Stimulated activated CD4-positive, alpha-beta T cell treated with anti-CD3 and anti-CD28 coated beads, Interleukin-12 subunit alpha, Interleukin-12 subunit beta, amount 100 ng/mL, for 48 hours (primary cell): Measurements from ENCODE around the gene APOLD1.
"Not testable (repeated sequence)": the region's sequence is repeated elsewhere in the genome, so short reads cannot be mapped to it uniquely, and the experiment has no call there.

ENCODE experiments used
- DNase-seq, 3 donors: peaks; one replicate each; pipeline ENCODE4 v3.0.0-alpha.2; 2020; ENCODE audit warnings: low read depth in 2 of 3, low spot score in 1 of 3

The APOLD1 gene

DNA sequence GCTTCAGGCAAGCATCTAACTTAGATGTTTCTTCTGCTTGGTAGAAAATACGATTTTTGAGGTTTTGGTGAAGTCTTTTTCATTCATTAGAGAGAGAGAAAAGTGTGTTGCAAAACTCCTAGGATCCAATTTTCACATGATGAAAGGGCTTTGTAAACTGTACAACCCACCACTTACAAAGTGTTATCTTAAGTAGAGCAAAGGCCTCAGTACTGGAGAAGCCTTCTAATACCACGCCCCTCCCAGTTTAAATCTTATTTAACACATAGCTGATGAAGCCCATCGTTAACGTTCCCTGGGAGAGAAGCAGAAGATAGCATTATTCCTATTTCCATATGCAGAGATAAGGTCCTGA, 869 bp downstream of the APOLD1 start:
- no peak for DNase-seq

DNA sequence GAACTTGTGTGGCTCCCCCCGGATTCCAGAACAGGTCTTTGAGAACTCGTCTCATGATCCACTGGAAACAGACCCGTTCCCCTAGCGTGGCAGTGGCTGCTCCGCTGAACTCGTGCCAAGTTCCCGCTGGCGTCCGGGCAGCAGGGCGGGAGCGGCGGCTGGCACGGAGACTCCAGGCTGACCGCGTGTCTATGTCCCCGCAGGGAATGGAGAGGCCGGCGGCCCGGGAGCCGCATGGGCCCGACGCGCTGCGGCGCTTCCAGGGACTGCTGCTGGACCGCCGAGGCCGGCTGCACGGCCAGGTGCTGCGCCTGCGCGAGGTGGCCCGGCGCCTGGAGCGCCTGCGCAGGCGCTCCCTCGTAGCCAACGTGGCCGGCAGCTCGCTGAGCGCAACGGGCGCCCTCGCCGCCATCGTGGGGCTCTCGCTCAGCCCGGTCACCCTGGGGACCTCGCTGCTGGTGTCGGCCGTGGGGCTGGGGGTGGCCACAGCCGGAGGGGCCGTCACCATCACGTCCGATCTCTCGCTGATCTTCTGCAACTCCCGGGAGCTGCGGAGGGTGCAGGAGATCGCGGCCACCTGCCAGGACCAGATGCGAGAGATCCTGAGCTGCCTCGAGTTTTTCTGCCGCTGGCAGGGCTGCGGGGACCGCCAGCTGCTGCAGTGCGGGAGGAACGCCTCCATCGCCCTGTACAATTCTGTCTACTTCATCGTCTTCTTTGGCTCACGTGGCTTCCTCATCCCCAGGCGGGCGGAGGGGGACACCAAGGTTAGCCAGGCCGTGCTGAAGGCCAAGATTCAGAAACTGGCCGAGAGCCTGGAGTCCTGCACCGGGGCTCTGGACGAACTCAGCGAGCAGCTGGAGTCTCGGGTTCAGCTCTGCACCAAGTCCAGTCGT, 1.5 kb downstream of the APOLD1 start:
- DNase-seq: peak; percentile 30 to 74 (median 49)

GRCh38 chr12:12788131-12788530, 2.7 kb downstream of the APOLD1 start:
- no peak for DNase-seq

- DNase-seq: peak; percentile 40 to 66 (median 47)
These were observed 3.4 kb downstream of the APOLD1 start for GRCh38 chr12:12788675-12789368.

DNA sequence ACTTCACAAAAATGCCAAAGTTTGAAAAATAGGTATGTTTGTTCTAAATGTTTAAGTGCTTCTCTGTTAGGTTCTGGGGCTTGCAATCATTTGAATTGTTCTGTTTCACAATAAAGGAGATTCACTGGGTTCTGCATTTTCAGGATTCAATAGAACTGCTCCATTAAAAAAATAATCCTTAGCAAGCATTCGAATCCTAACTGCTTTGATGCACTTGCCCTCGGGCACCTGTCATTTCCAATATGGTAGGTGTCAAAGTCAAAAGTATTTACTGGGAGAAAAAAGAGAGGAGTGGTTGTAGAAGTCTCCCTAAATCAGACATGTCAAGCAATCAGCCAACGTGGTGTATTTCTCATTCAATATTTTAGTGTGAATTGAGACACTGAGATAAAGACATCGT, 5.5 kb downstream of the APOLD1 start:
- DNase-seq: no peak

DNA sequence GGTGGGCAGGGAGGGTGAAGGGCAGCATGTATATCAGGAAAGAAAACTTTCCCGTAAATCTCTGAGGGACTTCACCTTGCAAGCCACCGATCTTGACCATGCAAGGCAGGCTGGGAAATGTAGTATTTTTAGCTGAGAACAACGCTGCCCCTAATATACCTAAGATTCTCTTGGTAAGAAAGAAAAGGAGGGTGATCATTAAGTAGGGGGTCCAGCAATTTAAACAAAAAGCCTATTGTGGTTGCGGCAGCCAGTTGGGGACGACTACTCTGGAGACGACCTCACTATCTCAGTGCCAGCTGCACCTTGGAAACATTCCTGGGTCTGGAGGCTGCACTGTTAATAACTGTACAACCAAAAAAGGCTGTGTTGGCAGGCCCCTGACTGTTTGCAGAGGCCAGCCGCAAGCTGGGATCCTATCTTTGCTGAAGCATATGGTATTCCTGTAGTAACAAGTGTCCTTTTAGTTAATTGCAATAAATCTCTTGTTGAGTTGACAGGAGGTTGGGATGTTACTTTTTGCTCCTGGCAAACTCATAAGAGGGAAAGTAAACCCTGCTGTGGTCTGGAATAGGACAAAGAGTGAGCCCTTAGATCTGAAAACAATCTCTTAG, 6.4 kb downstream of the APOLD1 start:
- no peak for DNase-seq

DNA sequence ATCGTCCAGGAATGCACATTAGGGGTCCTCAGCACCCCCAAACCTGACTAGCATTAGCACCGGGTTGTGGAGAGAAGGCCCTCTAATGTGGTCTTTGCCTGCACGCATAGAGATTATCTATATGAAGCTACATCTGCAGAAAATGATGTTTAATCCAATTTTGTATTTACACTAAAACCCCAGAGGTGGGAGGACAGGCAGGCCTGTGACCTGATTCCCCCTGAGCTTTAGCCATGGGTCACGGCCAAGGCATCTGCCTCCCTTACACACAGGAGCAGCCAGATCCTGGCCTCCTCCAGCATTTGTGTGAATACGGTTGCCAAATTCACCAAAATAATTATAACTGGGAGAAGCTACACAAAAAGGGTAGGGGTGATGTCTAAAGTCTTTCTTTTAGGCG, 7.0 kb downstream of the APOLD1 start:
- DNase-seq: no peak

DNA sequence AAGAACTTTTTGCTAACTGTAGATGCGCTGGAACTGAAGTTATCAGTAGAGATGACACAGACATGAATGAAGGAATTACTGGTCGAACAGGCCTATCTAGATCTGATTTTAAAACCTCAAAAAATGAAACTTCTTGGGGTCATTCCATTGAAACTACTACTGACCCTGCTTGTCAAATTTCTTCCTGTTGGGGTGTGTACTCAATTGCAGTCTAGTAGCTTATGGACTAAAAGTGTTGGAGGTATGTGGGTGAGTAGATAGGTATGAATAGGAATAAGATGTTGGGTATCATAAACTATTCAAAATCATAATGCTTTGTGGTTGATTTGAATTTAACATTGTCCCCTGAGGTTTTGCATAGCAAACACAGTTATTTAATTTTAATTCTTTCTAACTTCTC, 9.2 kb downstream of the APOLD1 start:
- DNase-seq: no peak

DNA sequence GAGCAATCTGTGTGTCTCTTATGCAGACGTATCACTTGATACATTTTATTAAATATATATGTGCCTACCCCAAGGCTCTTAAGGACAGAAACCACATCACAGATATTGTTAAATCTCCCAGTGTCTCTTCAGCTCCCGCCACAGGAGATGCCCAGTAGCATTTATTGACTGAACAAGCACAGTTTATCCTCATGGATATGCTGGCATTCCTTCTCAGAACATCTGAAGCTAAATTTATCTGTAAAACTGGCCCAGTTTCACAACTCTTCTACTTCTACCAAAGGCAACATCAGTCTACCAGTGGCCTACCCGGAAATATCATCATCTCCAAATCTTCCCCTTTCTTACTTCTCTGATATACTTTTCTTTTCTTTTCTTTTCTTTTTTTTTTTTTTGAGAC, 10.7 kb downstream of the APOLD1 start:
- no peak for DNase-seq

GRCh38 chr12:12796928-12797793, 11.7 kb downstream of the APOLD1 start:
- DNase-seq: no peak

- no peak for DNase-seq
These were observed 12.3 kb downstream of the APOLD1 start for GRCh38 chr12:12797794-12798152.

DNA sequence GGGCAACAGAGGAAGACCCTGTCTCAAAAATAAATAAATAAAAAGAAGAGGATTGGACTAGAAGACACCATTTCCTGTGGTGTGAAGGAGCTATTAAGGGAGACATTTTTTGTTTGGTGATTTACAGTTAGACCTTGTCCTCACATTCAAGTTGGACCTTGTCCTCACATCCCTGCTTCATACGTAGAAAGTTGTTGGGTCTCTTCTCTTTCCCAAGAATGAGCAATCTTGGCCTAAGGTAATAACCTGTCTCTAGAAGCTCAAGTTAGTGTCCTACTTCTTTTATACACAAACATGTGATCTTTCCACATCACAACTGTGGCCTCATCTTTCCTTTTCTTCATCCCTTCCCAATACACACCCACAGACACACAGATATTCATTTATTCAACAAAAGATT, 13.0 kb downstream of the APOLD1 start:
- DNase-seq: no peak

- no peak for DNase-seq
These were observed 13.9 kb downstream of the APOLD1 start for GRCh38 chr12:12799163-12799920.

- DNase-seq: no peak
These were observed 15.1 kb downstream of the APOLD1 start for GRCh38 chr12:12800406-12801180.

DNA sequence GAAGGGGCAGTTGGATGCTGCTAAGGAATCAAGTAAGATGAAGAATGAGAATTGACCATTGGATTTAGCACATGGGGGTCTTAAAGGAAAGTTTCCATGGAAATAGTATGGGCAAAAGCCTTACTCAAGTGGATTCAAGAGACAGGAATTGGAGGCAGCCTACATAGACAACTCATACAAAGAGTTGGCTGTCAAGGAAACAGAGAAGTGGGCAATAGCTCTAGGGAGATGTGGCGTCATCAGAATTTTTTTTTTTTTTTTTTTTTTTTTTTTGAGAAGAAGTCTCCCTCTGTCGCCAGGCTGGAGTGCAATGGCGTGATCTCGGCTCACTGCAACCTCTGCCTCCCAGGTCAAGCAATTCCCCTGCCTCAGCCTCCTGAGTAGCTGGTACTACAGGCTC, 16.2 kb downstream of the APOLD1 start:
- not testable (repeated sequence) for DNase-seq

GRCh38 chr12:12803186-12803585, 17.7 kb downstream of the APOLD1 start:
- DNase-seq: peak in 1 of 3 donors; percentile 21

GRCh38 chr12:12804011-12804410, 18.6 kb downstream of the APOLD1 start:
- no peak for DNase-seq

DNA sequence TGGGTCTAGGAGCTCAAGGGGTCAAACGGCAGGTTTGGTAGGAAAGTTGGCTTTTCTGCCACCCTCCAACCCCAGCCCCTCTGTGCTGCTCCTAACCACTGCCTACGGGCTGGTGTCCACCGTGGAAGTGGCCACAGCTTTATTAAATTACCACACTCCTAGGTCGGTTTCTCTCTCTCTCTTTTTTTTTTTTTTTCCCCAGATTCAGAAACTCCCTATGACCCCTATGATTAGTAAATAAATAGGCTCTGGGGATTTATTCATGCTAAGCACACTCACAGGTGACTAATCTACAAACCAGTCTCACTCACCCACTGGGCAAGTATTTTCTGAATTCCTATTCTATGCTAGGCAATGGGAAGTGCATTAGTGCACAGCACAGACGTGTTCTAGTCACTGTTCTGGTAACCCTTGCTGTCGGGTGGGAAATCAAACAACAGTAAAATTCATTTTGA, 19.0 kb downstream of the APOLD1 start:
- DNase-seq: no peak

DNA sequence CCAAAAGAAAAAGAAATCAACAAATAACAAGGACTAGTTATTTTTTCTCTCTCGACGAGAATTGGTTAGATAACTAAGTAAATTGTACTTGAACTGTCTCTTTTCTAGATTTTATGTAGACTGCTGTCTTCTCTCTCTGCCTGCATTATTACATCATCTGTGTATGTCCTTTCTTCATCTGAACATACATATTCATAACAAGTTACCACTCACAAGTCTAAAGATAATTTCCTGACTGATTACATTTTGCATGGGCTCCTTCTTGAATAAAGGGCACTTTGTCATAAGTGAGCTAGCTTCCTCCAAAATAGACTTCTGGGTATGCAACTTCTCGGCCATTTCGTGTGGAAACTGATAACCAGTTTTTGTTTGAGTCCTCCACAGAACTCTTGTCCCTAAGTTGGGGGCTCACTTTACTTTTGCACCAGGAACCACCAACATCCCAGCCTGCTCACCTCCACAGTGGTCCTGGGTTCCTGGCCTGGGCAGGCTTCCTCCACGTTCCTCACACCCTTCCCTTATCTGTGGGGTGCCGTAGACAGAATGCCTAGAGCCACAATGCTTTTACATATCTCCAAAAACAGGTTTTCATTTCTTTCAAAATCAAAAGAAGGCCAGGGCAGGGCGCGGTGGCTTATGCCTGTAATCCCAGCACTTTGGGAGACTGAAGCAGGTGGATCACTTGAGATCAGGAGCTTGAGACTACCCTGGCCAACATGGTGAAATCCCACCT, 21.5 kb downstream of the APOLD1 start:
- DNase-seq: no peak
